Smooth muscle cell (in vitro differentiated cells): ENCODE results near the gene CSMD2. TPM values are rescaled to one million over a fixed set of nuclear protein-coding genes. Genes with fewer than 3 reads are reported as not detected.

Experiments
- DNase-seq: peaks from one replicate; lab custom pipeline; 2025; ENCODE audit not compliant: unreplicated experiment; lab: John Stamatoyannopoulos, UW
- H2AFZ ChIP-seq: fragments of 200-600 bp; sonication (generic); 2 replicates; pipeline ENCODE4 v1.6.0; 2016; ENCODE audit warnings: antibody characterized with exemption, low read depth, mild to moderate bottlenecking
- H3F3A ChIP-seq: fragments of 200-600 bp; sonication (generic); 2 replicates; pipeline ENCODE4 v1.6.0; 2017; ENCODE audit warnings: antibody characterized with exemption, low read depth
- H3K27ac ChIP-seq: fragments of 200-600 bp; sonication (generic); 2 replicates; pipeline ENCODE4 v1.5.1; 2016; ENCODE audit warnings: low read depth, mild to moderate bottlenecking
- H3K27me3 ChIP-seq: fragments of 200-600 bp; sonication (generic); 2 replicates; pipeline ENCODE4 v1.6.1; 2016; ENCODE audit warnings: low read depth, mild to moderate bottlenecking
- H3K36me3 ChIP-seq: fragments of 200-600 bp; sonication (generic); 2 replicates; pipeline ENCODE4 v1.5.1; 2016; ENCODE audit warnings: low read depth
- H3K4me1 ChIP-seq: fragments of 200-600 bp; sonication (generic); 2 replicates; pipeline ENCODE4 v1.5.1; 2016; ENCODE audit warnings: low read depth
- H3K4me2 ChIP-seq: fragments of 200-600 bp; sonication (generic); 2 replicates; pipeline ENCODE4 v1.6.0; 2016; ENCODE audit warnings: mild to moderate bottlenecking
- H3K4me3 ChIP-seq: fragments of 200-600 bp; sonication (generic); 2 replicates; pipeline ENCODE4 v1.5.1; 2016; ENCODE audit warnings: mild to moderate bottlenecking
- H3K79me2 ChIP-seq: fragments of 200-600 bp; sonication (generic); 2 replicates; pipeline ENCODE4 v1.6.0; 2016; ENCODE audit warnings: low read depth, mild to moderate bottlenecking
- H3K9ac ChIP-seq: fragments of 200-600 bp; sonication (generic); 2 replicates; pipeline ENCODE4 v1.6.0; 2016; ENCODE audit warnings: low read depth
- H3K9me3 ChIP-seq: fragments of 200-600 bp; sonication (generic); replicated peaks from 2 replicates; pipeline ENCODE4 v1.5.1; 2016; ENCODE audit warnings: low read depth
- H4K20me1 ChIP-seq: fragments of 200-600 bp; sonication (generic); 2 replicates; pipeline ENCODE4 v1.6.0; 2016; ENCODE audit warnings: low read depth
- CTCF ChIP-seq: fragments of 200-600 bp; sonication (generic); IDR thresholded peaks from 2 replicates; pipeline ENCODE4 v1.5.1; 2017; ENCODE audit warnings: borderline replicate concordance, mild to moderate bottlenecking, antibody characterized with exemption; ENCODE audit not compliant: insufficient read depth, poor library complexity, severe bottlenecking
- WGBS: methylation state at CpG from one replicate; pipeline ENCODE4 v1.1.7; 2016; ENCODE audit warnings: low lambda C conversion rate; 5-methylcytosine and 5-hydroxymethylcytosine counted together
- polyA plus RNA-seq: library from polyadenylated mRNA; unstranded; fragments of >200 nt; fragmentation: Nextera tagmentation; extraction: Ambion mirVana; gene quantifications from 2 replicates; pipeline ENCODE4 v1.2.1, GENCODE V29; 2016
- total RNA-seq: library from RNA; depleted of rRNA; stranded (reverse); fragments of >200 nt; gene quantifications from 2 replicates; pipeline ENCODE4 v1.2.3, GENCODE V29; 2014

CSMD2 gene
- total and polyA plus RNA-seq, 2 experiments from 2014 or later = 0.65 to 1.8 TPM

GRCh38 chr1:33810571-33810970 is 354.5 kb downstream of the CSMD2 start:
- H3F3A ChIP-seq = no peaks in the 10 kb centered on the region
- H4K20me1 ChIP-seq = no peaks in the 10 kb centered on the region
- no peaks in the 10 kb centered on the region for H3K4me1 ChIP-seq
- no peak overlapping the region for H2AFZ ChIP-seq
- H3K4me2 ChIP-seq = no peak overlapping the region
- no peaks in the 10 kb centered on the region for H3K27me3 ChIP-seq
- H3K9ac ChIP-seq = no peak overlapping the region
- no peak overlapping the region for H3K27ac ChIP-seq
- no peak for DNase-seq
- no peaks in the 10 kb centered on the region for H3K9me3 ChIP-seq
- H3K36me3 ChIP-seq = no peaks in the 10 kb centered on the region
- no peak overlapping the region for H3K4me3 ChIP-seq
- no peak for TF ChIP-seq CTCF
- WGBS = 94% methylated on average over 5 of the region's 5 CpGs
- no peaks in the 10 kb centered on the region for H3K79me2 ChIP-seq

GRCh38 chr1:33805988-33806387 is 359.0 kb downstream of the CSMD2 start:
- Histone ChIP-seq H3K9ac (no peak overlapping the region), H3K4me2 (no peak overlapping the region), H3K27ac (no peak overlapping the region), H2AFZ (no peak overlapping the region), H3K4me3 (no peak overlapping the region), H3K4me1 (no peaks in the 10 kb centered on the region), H3K27me3 (no peaks in the 10 kb centered on the region), H3K36me3 (no peaks in the 10 kb centered on the region), H3F3A (no peaks in the 10 kb centered on the region), H3K9me3 (no peaks in the 10 kb centered on the region), H4K20me1 (no peaks in the 10 kb centered on the region), H3K79me2 (no peaks in the 10 kb centered on the region)
- TF ChIP-seq CTCF = no peak
- no peak for DNase-seq
- WGBS = 89% methylated on average over 3 of the region's 3 CpGs

GRCh38 chr1:33802268-33802667 is 362.8 kb downstream of the CSMD2 start:
- DNase-seq = no peak
- H3K9me3 ChIP-seq = peaks cover 1% of the 10 kb centered on the region
- no peak overlapping the region for H2AFZ ChIP-seq
- no peak overlapping the region for H3K27ac ChIP-seq
- H3K4me1 ChIP-seq = no peaks in the 10 kb centered on the region
- H3K79me2 ChIP-seq = no peaks in the 10 kb centered on the region
- H3K36me3 ChIP-seq = no peaks in the 10 kb centered on the region
- no peak overlapping the region for H3K4me2 ChIP-seq
- no peaks in the 10 kb centered on the region for H4K20me1 ChIP-seq
- no peak overlapping the region for H3K4me3 ChIP-seq
- no peak overlapping the region for H3K9ac ChIP-seq
- 95% methylated on average over 2 of the region's 2 CpGs for WGBS
- no peaks in the 10 kb centered on the region for H3F3A ChIP-seq
- no peak for TF ChIP-seq CTCF
- no peaks in the 10 kb centered on the region for H3K27me3 ChIP-seq

GRCh38 chr1:33797849-33798248 is 367.2 kb downstream of the CSMD2 start:
- no peaks in the 10 kb centered on the region for H4K20me1 ChIP-seq
- H3K27me3 ChIP-seq = peaks cover 6% of the 10 kb centered on the region
- H3K36me3 ChIP-seq = no peaks in the 10 kb centered on the region
- H3K79me2 ChIP-seq = no peaks in the 10 kb centered on the region
- no peak overlapping the region for H2AFZ ChIP-seq
- no peaks in the 10 kb centered on the region for H3K4me1 ChIP-seq
- H3K4me3 ChIP-seq = no peak overlapping the region
- no peaks in the 10 kb centered on the region for H3F3A ChIP-seq
- no peak overlapping the region for H3K27ac ChIP-seq
- WGBS = 87% methylated on average over 6 of the region's 6 CpGs
- no peak for TF ChIP-seq CTCF
- no peak overlapping the region for H3K4me2 ChIP-seq
- H3K9ac ChIP-seq = no peak overlapping the region
- no peak for DNase-seq
- H3K9me3 ChIP-seq = peaks cover 2% of the 10 kb centered on the region
